ENCODE data around the gene ZFPM1. TPM values are rescaled to one million over a fixed set of nuclear protein-coding genes. Genes with fewer than 3 reads are reported as not detected.

ZFPM1 gene
- total RNA-seq: under 1 TPM; 0.31 to 0.71 (median 0.56) TPM

GRCh38 chr16:88453217-88453531, at the start of gene ZFPM1:
Gene ZFPM1, plus strand, starts transcription at chr16:88453280. Its CDS starts 359 bp downstream, at chr16:88453639.
- peak within 1 kb of the TSS; percentile 60 to 76 (median 72) for H3K27ac ChIP-seq
- peaks cover 5 to 26% of the 10 kb centered on the region in 2 donors for H3K4me1 ChIP-seq
- peak within 1 kb of the TSS; percentile 58 to 75 (median 62) for H3K4me3 ChIP-seq
- H3K36me3 ChIP-seq: no peaks in the 10 kb centered on the region
- no peak for DNase-seq
- peak in 1 of 2 donors; percentile 9 for ATAC-seq
- intact Hi-C loops (cut with DNase I; ENCODE audit: low total_unique reads): loop anchor here (5.0 kb wide), 1 partner anchor 209 kb away; the partner anchor contains the start of gene MVD
- in situ Hi-C loops (cut with MboI; ENCODE audit: low sequenced_read_pairs in 4 of 4): no loop called here
- H3K27me3 ChIP-seq: peaks cover 20 to 43% (median 31%) of the 10 kb centered on the region in 3 donors
- TF ChIP-seq CTCF (IDR thresholded peaks at IDR 0.05 in 4 of 5, conservative IDR thresholded peaks at IDR 0.05 in 1 of 5) (no peak), POLR2A (IDR thresholded peaks at IDR 0.05) (peak; percentile 22 to 33)
- H3K9me3 ChIP-seq: no peaks in the 10 kb centered on the region

DNA sequence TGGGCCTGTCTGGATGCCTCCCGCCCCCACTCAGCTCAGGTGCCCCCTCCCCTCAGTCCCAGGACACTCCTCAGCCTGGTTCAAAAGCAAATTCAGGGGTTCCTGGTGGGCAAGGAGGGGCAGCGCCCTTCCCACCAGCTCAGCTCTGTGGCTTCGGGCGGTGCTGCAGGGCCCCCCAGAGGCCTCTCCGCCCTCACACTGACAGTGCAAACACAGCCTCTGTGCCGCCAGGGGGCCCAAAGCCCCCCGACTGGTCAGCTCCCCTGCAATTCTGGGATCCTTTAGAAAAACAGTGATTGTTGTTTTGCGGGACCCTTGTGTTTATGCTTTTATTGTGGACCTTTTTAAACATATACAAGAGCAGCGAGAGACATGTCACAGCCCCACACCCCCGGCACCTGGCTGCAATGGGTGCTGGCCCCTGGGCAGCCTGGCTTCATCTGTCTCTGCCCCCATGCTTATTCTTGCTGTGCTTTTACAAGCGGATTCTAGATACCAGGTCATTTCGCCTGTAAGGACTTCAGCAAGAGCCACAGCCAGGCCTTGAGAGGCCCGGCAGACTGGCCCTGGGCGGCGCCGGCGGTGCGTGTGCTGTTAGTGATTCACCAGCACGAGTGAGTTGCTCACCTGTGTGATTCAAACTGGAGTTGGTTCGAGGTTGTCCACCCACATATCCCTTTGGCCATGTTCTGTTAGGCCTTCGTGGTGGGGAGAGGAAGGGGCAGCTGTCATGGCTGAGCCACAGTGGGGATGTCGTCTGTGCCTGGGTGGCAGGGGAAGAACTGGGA, 49.1 kb upstream of the ZFPM1 start:
- in situ Hi-C loops (cut with MboI; ENCODE audit: low sequenced_read_pairs in 4 of 4) (loop anchor here in 2 of 4 donors (25.0 kb wide), 1 partner anchor 217 kb away; no protein-coding TSS in a partner anchor), intact Hi-C loops (cut with DNase I; ENCODE audit: low total_unique reads) (no loop called here)
- no peak for DNase-seq

GRCh38 chr16:88404769-88405168, 48.3 kb upstream of the ZFPM1 start:
- Histone ChIP-seq H3K36me3 (no peaks in the 10 kb centered on the region), H3K4me3 (no peak overlapping the region), H3K4me1 (no peaks in the 10 kb centered on the region), H3K9me3 (no peaks in the 10 kb centered on the region), H3K27me3 (no peaks in the 10 kb centered on the region), H3K27ac (no peak overlapping the region)
- in situ Hi-C loops (cut with MboI; ENCODE audit: low sequenced_read_pairs in 4 of 4) (loop anchor here in 2 of 4 donors (25.0 kb wide), 1 partner anchor 217 kb away; no protein-coding TSS in a partner anchor), intact Hi-C loops (cut with DNase I; ENCODE audit: low total_unique reads) (no loop called here)
- DNase-seq: no peak
- no peak for TF ChIP-seq POLR2A (IDR thresholded peaks at IDR 0.05)
- no peak for TF ChIP-seq CTCF (IDR thresholded peaks at IDR 0.05 in 4 of 5, conservative IDR thresholded peaks at IDR 0.05 in 1 of 5)
- no peak for ATAC-seq

More for the DNA sequence above, 49.1 kb upstream of the ZFPM1 start:
- no peak for ATAC-seq
- no peaks in the 10 kb centered on the region for H3K36me3 ChIP-seq
- H3K27me3 ChIP-seq: no peaks in the 10 kb centered on the region
- H3K27ac ChIP-seq: no peak overlapping the region
- TF ChIP-seq POLR2A (IDR thresholded peaks at IDR 0.05): no peak
- no peak for TF ChIP-seq CTCF (IDR thresholded peaks at IDR 0.05 in 4 of 5, conservative IDR thresholded peaks at IDR 0.05 in 1 of 5)
- H3K4me3 ChIP-seq: no peak overlapping the region
- no peaks in the 10 kb centered on the region for H3K9me3 ChIP-seq
- H3K4me1 ChIP-seq: no peaks in the 10 kb centered on the region

- no peak for DNase-seq
- in situ Hi-C loops (cut with MboI; ENCODE audit: low sequenced_read_pairs in 4 of 4) (loop anchor here in 2 of 4 donors (25.0 kb wide), 1 partner anchor 218 kb away; no protein-coding TSS in a partner anchor), intact Hi-C loops (cut with DNase I; ENCODE audit: low total_unique reads) (no loop called here)
- ATAC-seq: no peak
- no peaks in the 10 kb centered on the region for H3K27me3 ChIP-seq
- H3K4me1 ChIP-seq: no peaks in the 10 kb centered on the region
- H3K36me3 ChIP-seq: no peaks in the 10 kb centered on the region
- TF ChIP-seq CTCF (IDR thresholded peaks at IDR 0.05 in 4 of 5, conservative IDR thresholded peaks at IDR 0.05 in 1 of 5) (no peak), POLR2A (IDR thresholded peaks at IDR 0.05) (no peak)
- no peaks in the 10 kb centered on the region for H3K9me3 ChIP-seq
- H3K27ac ChIP-seq: no peak overlapping the region
- no peak overlapping the region for H3K4me3 ChIP-seq
These were observed 47.6 kb upstream of the ZFPM1 start for GRCh38 chr16:88405216-88406060.
